Chondrocyte (in vitro differentiated cells): Measurements from ENCODE around the gene SRSF8. TPM values are rescaled to one million over a fixed set of nuclear protein-coding genes. Genes with fewer than 3 reads are reported as not detected.

Experiments used
- DNase-seq: peaks from one replicate; pipeline ENCODE4 v3.0.0; 2021; ENCODE audit warnings: mixed read lengths, low spot score
- H3K27ac Mint-ChIP-seq: one replicate; pipeline ENCODE4 v1.8.0; 2021; ENCODE audit warnings: mild to moderate bottlenecking, moderate library complexity, mixed read lengths; ENCODE audit not compliant: unreplicated experiment
- H3K27me3 Mint-ChIP-seq: 2 replicates; pipeline ENCODE4 v1.8.0; 2021; ENCODE audit warnings: low read depth, mixed read lengths
- H3K36me3 Mint-ChIP-seq: 2 replicates; pipeline ENCODE4 v1.8.0; 2021; ENCODE audit warnings: low read depth, mixed read lengths
- H3K4me1 Mint-ChIP-seq: 2 replicates; pipeline ENCODE4 v1.8.0; 2021; ENCODE audit warnings: low read depth, mild to moderate bottlenecking, mixed read lengths
- H3K4me3 Mint-ChIP-seq: one replicate; pipeline ENCODE4 v1.8.0; 2021; ENCODE audit warnings: mild to moderate bottlenecking, moderate library complexity, mixed read lengths; ENCODE audit not compliant: unreplicated experiment
- H3K9me3 Mint-ChIP-seq: 2 replicates; pipeline ENCODE4 v1.8.0; 2021; ENCODE audit warnings: low read depth, mixed read lengths
- CTCF ChIP-seq: fragments of 200-600 bp; sonication (generic); IDR thresholded peaks from 2 replicates; pipeline ENCODE4 v1.5.0; 2021; ENCODE audit warnings: antibody characterized with exemption, mild to moderate bottlenecking, moderate library complexity
- total RNA-seq: library from RNA; stranded (reverse); gene quantifications from 3 replicates; pipeline ENCODE4 v1.2.1, GENCODE V29; 2021

Gene SRSF8
- total RNA-seq, 1 donor from 2014 or later = 45.5 TPM

DNA sequence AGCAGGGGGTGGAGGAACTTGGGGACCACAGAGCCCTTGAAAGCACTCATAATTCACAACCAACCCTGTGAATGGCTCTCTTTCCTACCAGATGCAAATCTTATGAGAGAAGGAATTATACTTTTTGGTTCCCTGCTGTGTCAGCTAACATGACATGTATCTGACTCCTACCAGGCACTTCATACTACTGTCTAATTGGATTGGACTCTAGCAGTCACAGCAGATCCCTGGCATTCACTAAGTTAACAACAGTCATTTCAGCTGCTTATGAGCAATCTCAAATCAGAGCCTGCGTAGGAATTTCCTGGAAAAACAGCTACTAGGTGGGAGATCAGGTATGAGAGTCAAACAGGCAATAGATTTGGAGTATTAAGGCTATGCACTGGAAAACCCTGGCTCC lies 11.8 kb downstream of the SRSF8 start:
- H3K4me1 Mint-ChIP-seq = peaks cover 74% of the 10 kb centered on the region
- no peaks in the 10 kb centered on the region for H3K9me3 Mint-ChIP-seq
- no peak overlapping the region for H3K4me3 Mint-ChIP-seq
- H3K27ac Mint-ChIP-seq = peak overlapping the region; percentile 71
- no peaks in the 10 kb centered on the region for H3K27me3 Mint-ChIP-seq
- TF ChIP-seq CTCF = no peak
- H3K36me3 Mint-ChIP-seq = no peaks in the 10 kb centered on the region
- no peak for DNase-seq

DNA sequence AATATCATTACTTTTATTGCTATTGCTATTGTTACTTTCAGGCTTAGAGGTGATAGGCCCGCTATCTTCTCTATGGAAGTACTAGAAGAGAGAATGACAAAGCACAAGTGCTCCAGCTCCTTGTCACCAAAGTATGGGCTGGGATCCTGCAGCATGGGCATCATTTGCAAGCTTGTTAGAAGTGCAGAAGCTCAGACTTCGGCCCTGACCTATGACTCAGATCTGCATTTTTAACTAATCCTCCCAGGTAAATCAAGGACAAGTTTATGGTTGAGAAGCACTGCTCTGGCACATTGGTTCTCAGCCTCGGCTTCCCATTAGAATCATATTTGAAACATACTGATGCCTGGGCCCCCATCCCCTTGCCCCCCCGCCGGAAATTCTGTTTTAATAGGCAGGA lies 14.3 kb downstream of the SRSF8 start:
- peak overlapping the region; percentile 86 for H3K27ac Mint-ChIP-seq
- no peak for DNase-seq
- TF ChIP-seq CTCF = no peak
- H3K9me3 Mint-ChIP-seq = no peaks in the 10 kb centered on the region
- H3K27me3 Mint-ChIP-seq = no peaks in the 10 kb centered on the region
- H3K4me1 Mint-ChIP-seq = peaks cover 55% of the 10 kb centered on the region
- H3K4me3 Mint-ChIP-seq = no peak overlapping the region
- H3K36me3 Mint-ChIP-seq = peaks cover 2% of the 10 kb centered on the region

DNA sequence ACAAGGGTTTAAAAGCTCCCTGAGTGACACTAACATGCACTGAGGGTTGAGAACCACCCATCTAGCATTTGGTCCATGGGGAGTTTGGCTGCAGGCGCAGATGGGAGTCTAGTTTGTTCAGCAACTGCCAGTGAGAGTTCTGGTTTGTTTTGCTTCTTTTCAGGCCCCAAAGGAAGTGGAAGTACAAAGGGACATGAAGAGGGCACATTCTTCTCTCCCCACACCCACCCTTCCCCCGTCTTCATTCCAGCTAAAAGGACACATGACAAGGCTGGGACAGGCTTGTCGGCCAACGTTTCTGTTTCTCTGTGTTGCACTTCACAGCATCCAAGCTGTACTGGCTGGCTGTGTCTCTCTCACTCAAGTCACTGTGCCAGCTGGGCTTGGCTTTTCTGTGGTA lies 14.7 kb downstream of the SRSF8 start:
- no peaks in the 10 kb centered on the region for H3K9me3 Mint-ChIP-seq
- peaks cover 51% of the 10 kb centered on the region for H3K4me1 Mint-ChIP-seq
- H3K36me3 Mint-ChIP-seq = peaks cover 2% of the 10 kb centered on the region
- TF ChIP-seq CTCF = no peak
- peak overlapping the region; percentile 26 for H3K4me3 Mint-ChIP-seq
- DNase-seq = no peak
- H3K27me3 Mint-ChIP-seq = no peaks in the 10 kb centered on the region
- peak overlapping the region; percentile 86 for H3K27ac Mint-ChIP-seq

- no peaks in the 10 kb centered on the region for H3K27me3 Mint-ChIP-seq
- peak overlapping the region; percentile 62 for H3K27ac Mint-ChIP-seq
- H3K4me3 Mint-ChIP-seq = no peak overlapping the region
- no peaks in the 10 kb centered on the region for H3K9me3 Mint-ChIP-seq
- H3K4me1 Mint-ChIP-seq = peaks cover 42% of the 10 kb centered on the region
- no peak for TF ChIP-seq CTCF
- peaks cover 2% of the 10 kb centered on the region for H3K36me3 Mint-ChIP-seq
- no peak for DNase-seq
Measured at GRCh38 chr11:95082576-95083001, 15.9 kb downstream of the SRSF8 start.

DNA sequence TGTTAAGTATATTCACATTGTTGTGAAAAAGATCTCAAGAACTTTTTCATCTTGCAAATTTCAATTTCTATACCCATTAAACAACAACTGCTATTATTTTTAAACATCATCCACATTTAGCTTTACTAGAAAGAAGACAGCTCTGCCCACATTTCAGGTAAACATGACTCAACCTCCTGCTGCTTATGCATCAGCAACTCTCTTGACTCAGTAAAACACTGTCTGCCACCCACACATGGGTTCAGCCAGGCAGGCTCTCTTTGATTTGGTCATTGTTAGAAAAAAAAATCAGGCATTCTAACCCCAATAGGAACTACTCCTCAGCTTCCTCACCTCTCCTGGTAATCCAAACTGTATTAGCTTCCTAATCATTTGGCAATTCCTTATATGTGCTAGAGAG lies 17.8 kb downstream of the SRSF8 start:
- H3K9me3 Mint-ChIP-seq = no peaks in the 10 kb centered on the region
- peaks cover 2% of the 10 kb centered on the region for H3K36me3 Mint-ChIP-seq
- no peak for TF ChIP-seq CTCF
- no peak for DNase-seq
- H3K27ac Mint-ChIP-seq = peak overlapping the region; percentile 14
- no peaks in the 10 kb centered on the region for H3K27me3 Mint-ChIP-seq
- H3K4me3 Mint-ChIP-seq = no peak overlapping the region
- peaks cover 36% of the 10 kb centered on the region for H3K4me1 Mint-ChIP-seq
